K562 (cell line): ENCODE measurements around the gene ISCA1. TPM values are rescaled to one million over a fixed set of nuclear protein-coding genes. Genes with fewer than 3 reads are reported as not detected.
A peak's percentile ranks its signal among the peaks of the same experiment; 100 is the strongest.

Experiments used
- BRF2 ChIP-seq: IDR thresholded peaks from 3 replicates; pipeline ENCODE4 v1.6.1; 2011; ENCODE audit warnings: borderline replicate concordance, mild to moderate bottlenecking; ENCODE audit not compliant: insufficient read length, insufficient read depth
- CGGBP1 ChIP-seq: fragments of 250-450 bp; sonication (Bioruptor Pico); IDR thresholded peaks from 2 replicates; pipeline ENCODE4 v1.9.0; 2021; ENCODE audit warnings: mild to moderate bottlenecking
- CTBP1 ChIP-seq: fragments of 450-650 bp; IDR thresholded peaks from 2 replicates; pipeline ENCODE4 v1.6.1; 2016; ENCODE audit warnings: borderline replicate concordance
- DLX4 ChIP-seq: fragments of 250-450 bp; sonication (Bioruptor Pico); IDR thresholded peaks from 2 replicates; pipeline ENCODE4 v1.6.1; 2021; ENCODE audit warnings: mild to moderate bottlenecking
- DNMT1 ChIP-seq: fragments of 450-650 bp; IDR thresholded peaks from 2 replicates; pipeline ENCODE4 v1.6.1; 2016; ENCODE audit warnings: antibody characterized with exemption, mild to moderate bottlenecking
- ETV1 ChIP-seq: fragments of 450-650 bp; conservative IDR thresholded peaks from 2 replicates; pipeline ENCODE4 v1.6.1; 2016; ENCODE audit warnings: missing genetic modification characterization, control low read depth, low read depth, missing compliant biosample characterization
- GATAD2A ChIP-seq: fragments of 450-650 bp; IDR thresholded peaks from 2 replicates; pipeline ENCODE4 v1.6.1; 2017
- ILK ChIP-seq: fragments of 450-650 bp; IDR thresholded peaks from 2 replicates; pipeline ENCODE4 v1.6.1; 2016; ENCODE audit warnings: missing genetic modification characterization, low read depth, mild to moderate bottlenecking, missing compliant biosample characterization, moderate library complexity, borderline replicate concordance
- KLF13 ChIP-seq: fragments of 450-650 bp; IDR thresholded peaks from 2 replicates; pipeline ENCODE4 v1.6.1; 2016; ENCODE audit warnings: missing genetic modification characterization, low read depth, mild to moderate bottlenecking, missing compliant biosample characterization, moderate library complexity, borderline replicate concordance
- MLLT1 ChIP-seq, 2 experiments: fragments of 450-650 bp; IDR thresholded peaks; 2 replicates each; pipeline ENCODE4 v1.6.1; 2016
- MTA3 ChIP-seq: fragments of 450-650 bp; formaldehyde crosslinking; IDR thresholded peaks from 2 replicates; pipeline ENCODE4 v1.6.1; 2017; ENCODE audit warnings: mild to moderate bottlenecking, borderline replicate concordance
- OTX1 ChIP-seq: fragments of 450-650 bp; formaldehyde crosslinking; IDR thresholded peaks from 2 replicates; pipeline ENCODE4 v1.4.0; 2022; ENCODE audit warnings: mild to moderate bottlenecking
- RB1 ChIP-seq: fragments of 450-650 bp; IDR thresholded peaks from 2 replicates; pipeline ENCODE4 v1.6.1; 2017; ENCODE audit warnings: low read depth, mild to moderate bottlenecking
- SP1 ChIP-seq: sonication (generic); formaldehyde crosslinking; IDR thresholded peaks from 2 replicates; pipeline ENCODE4 v1.8.1; 2022; ENCODE audit warnings: mild to moderate bottlenecking, missing genetic modification reagents
- TBL1XR1 ChIP-seq, 2 experiments: IDR thresholded peaks; 2 replicates each; pipeline ENCODE4 v1.6.1; 2012; ENCODE audit warnings: improper control_type of control experiment in 2 of 2, low read length in 2 of 2, mild to moderate bottlenecking in 1 of 2
- TEAD1 ChIP-seq, 2 experiments: fragments of 450-650 bp in 1 of 2; sonication (generic) in 1 of 2; formaldehyde crosslinking; IDR thresholded peaks; 2 replicates each; pipeline versions ENCODE4 v1.4.0 to v1.8.0; 2020 to 2022; ENCODE audit warnings: mild to moderate bottlenecking in 2 of 2, missing genetic modification reagents in 1 of 2
- THRA ChIP-seq: fragments of 450-650 bp; IDR thresholded peaks from 2 replicates; pipeline ENCODE4 v1.6.1; 2017; ENCODE audit warnings: mild to moderate bottlenecking, moderate library complexity
- ZNF140 ChIP-seq: fragments of 250-450 bp; sonication (Bioruptor Pico); IDR thresholded peaks from 2 replicates; pipeline ENCODE4 v1.8.0; 2021; ENCODE audit warnings: moderate library complexity, mild to moderate bottlenecking, inconsistent platforms
- ZNF277 ChIP-seq: fragments of 250-450 bp; sonication (Bioruptor Pico); IDR thresholded peaks from 2 replicates; pipeline ENCODE4 v1.8.0; 2022; ENCODE audit warnings: inconsistent platforms, mild to moderate bottlenecking, moderate library complexity, borderline replicate concordance
- ZNF395 ChIP-seq: fragments of 200-800 bp; sonication (Bioruptor generic); IDR thresholded peaks from 2 replicates; pipeline ENCODE4 v1.6.1; 2017; ENCODE audit warnings: missing genetic modification characterization, missing compliant biosample characterization
- ZNF57 ChIP-seq: fragments of 450-650 bp; formaldehyde crosslinking; IDR thresholded peaks from 2 replicates; pipeline ENCODE4 v1.4.0; 2020; ENCODE audit warnings: mild to moderate bottlenecking, moderate library complexity
- polyA plus RNA-seq, 8 experiments: library from polyadenylated mRNA; depleted of rRNA in 4 of 8; stranded (reverse) in 5 of 8; unstranded in 3 of 8; fragments of >200 nt; fragmentation: Nextera tagmentation in 2 of 8; fragmentation: Illumina TruSeq in 1 of 8; extraction: Ambion mirVana in 2 of 8; extraction: Trizol in 1 of 8; gene quantifications; 2 replicates each; pipeline versions ENCODE4 v1.2.1 to v1.2.3, GENCODE V29; 2011 to 2014; ENCODE audit warnings: inconsistent platforms in 1 of 8, missing spikeins in 1 of 8
- total RNA-seq, 7 experiments: library from RNA; depleted of rRNA in 6 of 7; stranded (reverse); fragments of >200 nt in 6 of 7; fragmentation: Illumina TruSeq in 2 of 7; extraction: Trizol in 2 of 7; gene quantifications; 2 replicates each; pipeline versions ENCODE4 v1.2.1 to v1.2.3, GENCODE V29; 2011 to 2021; ENCODE audit warnings: low replicate concordance in 1 of 7

ISCA1 gene
- total and polyA plus RNA-seq, 9 of the 15 experiments (the other 6 are each of a cell fraction or from before 2014, with no cell fraction given): 6.5 to 27.1 (median 20.0) TPM

- TF ChIP-seq DLX4 (CRISPR knock-in tag) (no peak), CGGBP1 (CRISPR knock-in tag) (no peak), OTX1 (no peak), MLLT1 (IDR thresholded peaks at IDR 0.05) (no peak), TBL1XR1 (IDR thresholded peaks at IDR 0.05; ENCODE audit: low read length in 2 of 2) (no peak), ZNF277 (CRISPR knock-in tag) (no peak), GATAD2A (no peak), CTBP1 (peak; percentile 72), RB1 (no peak), ILK (tag) (no peak), TEAD1 (CRISPR knock-in tag; IDR thresholded peaks at IDR 0.05) (no peak), ZNF57 (CRISPR knock-in tag) (no peak), ETV1 (tag) (peak; percentile 60; the same call in 1 of the 2 replicates), SP1 (no peak), ZNF395 (no peak), BRF2 (no peak), ZNF140 (CRISPR knock-in tag) (no peak), DNMT1 (no peak), THRA (no peak), MTA3 (no peak), KLF13 (tag) (no peak)
These were observed 719 bp upstream of the ISCA1 start (continued) for GRCh38 chr9:86282979-86283535.
